HG03103 (cell line): ENCODE measurements around the gene PDLIM5.
"Not testable (repeated sequence)": the region's sequence is repeated elsewhere in the genome, so short reads cannot be mapped to it uniquely, and the experiment has no call there.

ENCODE experiments used
- ATAC-seq: cut with Tn5 transposase; IDR thresholded peaks from one replicate; pipeline ENCODE4 v1.9.1; 2021; ENCODE audit warnings: low read depth; ENCODE audit not compliant: unreplicated experiment

PDLIM5 gene

GRCh38 chr4:94550851-94551250 lies 99.1 kb downstream of the PDLIM5 start:
- ATAC-seq, result no peak

GRCh38 chr4:94551643-94552564 lies 100.2 kb downstream of the PDLIM5 start:
- no peak for ATAC-seq

DNA sequence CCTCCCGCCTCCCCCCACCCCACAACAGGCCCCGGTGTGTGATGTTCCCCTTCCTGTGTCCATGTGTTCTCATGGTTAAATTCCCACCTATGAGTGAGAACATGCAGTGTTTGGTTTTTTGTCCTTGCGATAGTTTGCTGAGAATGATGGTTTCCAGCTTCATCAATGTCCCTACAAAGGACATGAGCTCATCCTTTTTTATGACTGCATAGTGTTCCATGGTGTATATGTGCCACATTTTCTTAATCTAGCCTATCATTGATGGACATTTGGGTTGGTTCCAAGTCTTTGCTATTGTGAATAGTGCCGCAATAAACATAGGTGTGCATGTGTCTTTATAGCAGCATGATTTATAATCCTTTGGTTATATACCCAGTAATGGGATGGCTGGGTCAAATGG lies 104.3 kb downstream of the PDLIM5 start:
- ATAC-seq, result not testable (repeated sequence)

DNA sequence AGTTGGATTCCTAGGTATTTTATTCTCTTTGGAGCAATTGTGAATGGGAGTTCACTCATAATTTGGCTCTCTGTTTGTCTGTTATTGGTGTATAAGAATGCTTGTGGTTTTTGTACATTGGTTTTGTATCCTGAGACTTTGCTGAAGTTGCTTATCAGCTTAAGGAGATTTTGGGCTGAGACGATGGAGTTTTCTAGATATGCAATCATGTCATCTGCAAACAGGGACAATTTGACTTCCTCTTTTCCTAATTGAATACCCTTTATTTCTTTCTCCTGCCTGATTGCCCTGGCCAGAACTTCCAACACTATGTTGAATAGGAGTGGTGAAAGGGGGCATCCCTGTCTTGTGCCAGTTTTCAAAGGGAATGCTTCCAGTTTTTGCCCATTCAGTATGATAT lies 105.9 kb downstream of the PDLIM5 start:
- not testable (repeated sequence) for ATAC-seq

DNA sequence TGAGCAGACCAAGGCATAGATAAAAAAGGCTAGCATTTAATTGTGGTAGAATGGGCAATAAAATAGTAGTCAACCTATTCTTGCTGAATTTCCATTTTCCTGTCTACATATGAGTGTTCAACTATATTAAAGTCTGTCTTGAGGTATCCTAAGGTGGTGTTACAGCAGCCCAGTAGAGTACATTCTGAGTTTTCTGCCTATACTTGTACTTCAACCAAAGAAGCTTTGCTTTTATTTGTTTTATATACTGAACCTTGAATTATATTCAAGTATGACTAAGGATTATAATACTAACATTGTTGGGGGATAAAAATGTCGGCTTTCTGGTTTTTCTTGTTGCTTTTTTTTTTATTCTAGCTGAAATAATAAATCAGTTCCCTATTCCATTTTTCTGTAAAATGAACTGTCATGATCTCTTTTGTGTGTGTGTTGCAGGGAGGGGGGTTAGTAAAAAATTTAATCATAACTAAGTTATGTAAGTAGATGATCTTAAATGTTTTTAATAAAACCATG lies 106.7 kb downstream of the PDLIM5 start:
- ATAC-seq, result no peak

- no peak for ATAC-seq
These were observed 107.6 kb downstream of the PDLIM5 start for GRCh38 chr4:94559351-94559806.

DNA sequence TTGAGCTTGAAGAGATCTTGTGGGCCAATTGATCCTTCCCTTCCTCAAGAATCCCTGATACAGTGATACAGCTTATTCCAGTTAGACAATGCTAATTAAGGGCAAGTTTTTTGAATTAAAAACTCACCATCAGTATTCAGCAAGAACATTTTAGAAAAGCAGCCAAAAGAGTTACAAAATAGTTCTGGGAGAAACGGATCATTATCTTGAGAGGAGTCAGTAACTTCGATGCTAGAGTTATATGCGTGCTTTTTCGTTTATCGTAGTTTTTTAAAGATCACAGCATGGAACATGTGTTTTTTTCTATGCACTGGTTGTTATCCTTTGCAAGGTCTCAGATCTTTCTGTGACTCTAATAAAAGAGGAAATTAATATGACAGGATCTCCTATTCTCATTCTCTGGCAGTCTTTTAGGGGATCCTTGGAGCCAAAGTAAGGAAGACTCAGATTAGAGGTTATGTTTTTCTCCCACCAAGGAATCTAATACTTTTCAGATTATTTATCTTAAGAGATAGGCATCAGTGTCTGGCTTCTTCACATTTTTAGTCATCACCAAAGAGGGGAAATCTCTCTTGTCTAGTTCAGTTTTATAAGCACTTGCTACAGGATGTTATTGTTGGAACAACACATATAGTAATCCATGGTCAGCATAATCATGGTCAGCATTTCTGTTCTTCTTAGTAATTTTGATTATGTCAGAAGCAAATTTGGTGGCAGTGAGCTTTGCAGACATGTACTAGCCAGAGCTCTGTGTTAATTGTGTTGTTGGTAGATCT lies 109.7 kb downstream of the PDLIM5 start:
- ATAC-seq, result no peak

DNA sequence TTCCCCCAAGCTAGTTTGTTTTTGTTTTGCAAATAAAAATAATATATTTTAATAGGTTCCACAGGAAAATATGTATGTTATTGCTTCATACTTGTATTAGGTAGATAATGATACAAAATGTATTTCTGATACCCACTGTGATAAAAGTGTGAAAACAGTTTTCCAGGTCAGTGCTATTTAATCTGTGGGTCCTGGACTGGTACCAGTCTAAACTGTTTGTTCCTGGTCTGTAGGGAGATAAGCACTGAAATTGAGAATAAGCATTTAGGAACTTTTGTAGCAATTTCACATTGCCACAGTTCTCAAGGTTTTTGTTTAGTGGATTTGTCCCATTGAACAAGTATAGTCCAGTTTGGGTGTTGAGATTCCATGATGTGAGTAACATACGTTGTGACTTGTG lies 110.5 kb downstream of the PDLIM5 start:
- no peak for ATAC-seq

- ATAC-seq, result no peak
These were observed 112.5 kb downstream of the PDLIM5 start for GRCh38 chr4:94564252-94564651.

DNA sequence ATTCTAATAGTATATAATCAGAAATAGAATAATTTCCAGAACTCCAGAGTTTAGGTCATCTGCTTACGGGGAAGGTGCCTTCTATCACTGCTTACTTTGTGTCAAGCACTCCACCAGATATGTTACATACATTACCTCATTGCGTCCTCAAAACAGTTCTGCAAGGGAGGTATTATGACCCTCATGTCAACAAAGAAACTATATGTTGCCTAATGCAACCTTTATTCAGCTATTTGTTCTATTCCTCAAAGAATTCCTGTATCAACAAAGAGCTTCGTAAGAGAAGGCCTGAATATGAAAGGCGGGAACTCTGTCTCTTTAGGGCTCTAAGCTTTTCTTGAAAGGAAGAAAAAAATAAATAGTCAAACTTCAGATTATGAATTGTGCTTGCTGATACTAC lies 114.7 kb downstream of the PDLIM5 start:
- no peak for ATAC-seq

GRCh38 chr4:94567811-94568210 lies 116.1 kb downstream of the PDLIM5 start:
- ATAC-seq, result no peak

- ATAC-seq, result no peak
These were observed 118.8 kb downstream of the PDLIM5 start for GRCh38 chr4:94570558-94570957.

DNA sequence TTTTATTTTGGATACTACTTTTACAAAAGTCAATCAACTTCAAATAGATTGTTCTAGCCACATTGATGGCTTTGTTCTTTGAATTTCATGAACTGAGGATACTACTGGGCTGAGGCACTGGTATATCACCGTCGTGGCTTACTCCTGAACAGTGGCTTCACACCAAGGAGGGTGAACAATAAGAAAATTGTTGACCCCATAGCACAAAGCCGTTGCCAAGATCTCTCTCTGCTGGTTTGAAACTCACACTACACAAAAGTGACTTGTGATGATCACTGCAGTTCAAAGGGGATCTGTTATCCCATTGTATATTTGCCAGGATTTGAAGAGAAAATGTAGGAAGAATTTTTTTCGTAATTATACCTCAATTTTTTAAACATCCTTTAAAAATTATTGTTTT lies 119.6 kb downstream of the PDLIM5 start:
- ATAC-seq, result no peak

DNA sequence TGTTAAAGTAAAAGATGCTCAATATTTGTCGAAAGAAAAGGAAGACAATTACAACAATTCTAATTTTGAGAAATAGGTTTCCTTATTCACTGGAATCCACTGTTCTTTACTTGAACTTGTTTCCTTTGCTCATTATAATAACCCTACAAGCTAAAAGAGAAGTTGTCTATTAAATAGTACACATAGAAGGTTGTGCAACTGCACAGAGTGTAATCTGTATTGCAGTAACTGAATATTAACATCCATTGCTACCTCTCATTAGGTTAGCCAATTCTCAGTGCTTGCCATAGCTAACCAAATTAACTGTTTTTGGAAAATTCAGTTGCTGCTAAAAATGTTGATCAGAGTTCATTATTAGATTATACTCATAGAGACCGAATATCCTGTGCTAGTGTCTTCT lies 120.0 kb downstream of the PDLIM5 start:
- no peak for ATAC-seq

GRCh38 chr4:94574050-94574449 lies 122.3 kb downstream of the PDLIM5 start:
- no peak for ATAC-seq

GRCh38 chr4:94574616-94575015 lies 122.9 kb downstream of the PDLIM5 start:
- no peak for ATAC-seq

GRCh38 chr4:94575652-94576051 lies 123.9 kb downstream of the PDLIM5 start:
- ATAC-seq, result no peak

- no peak for ATAC-seq
These were observed 124.5 kb downstream of the PDLIM5 start for GRCh38 chr4:94576210-94576609.

DNA sequence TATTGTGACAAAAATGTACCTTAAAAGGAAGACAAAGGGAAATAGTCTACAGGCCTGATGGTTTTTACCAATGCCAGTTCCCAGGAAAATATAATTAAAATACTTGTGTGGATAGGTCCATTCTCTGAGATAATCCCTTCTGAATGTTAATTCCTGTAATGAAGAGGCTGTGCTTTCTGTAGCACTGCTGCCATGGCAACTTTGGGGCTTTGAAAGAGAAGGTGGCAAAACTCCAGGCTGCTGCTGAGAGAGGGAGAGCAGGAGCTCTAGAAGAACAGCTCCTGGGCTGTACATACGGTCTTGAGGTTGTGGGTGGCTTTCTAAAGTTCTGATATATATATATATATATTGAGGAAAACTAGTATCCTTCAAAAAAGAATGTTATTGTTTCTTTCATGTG lies 125.4 kb downstream of the PDLIM5 start:
- ATAC-seq, result no peak

DNA sequence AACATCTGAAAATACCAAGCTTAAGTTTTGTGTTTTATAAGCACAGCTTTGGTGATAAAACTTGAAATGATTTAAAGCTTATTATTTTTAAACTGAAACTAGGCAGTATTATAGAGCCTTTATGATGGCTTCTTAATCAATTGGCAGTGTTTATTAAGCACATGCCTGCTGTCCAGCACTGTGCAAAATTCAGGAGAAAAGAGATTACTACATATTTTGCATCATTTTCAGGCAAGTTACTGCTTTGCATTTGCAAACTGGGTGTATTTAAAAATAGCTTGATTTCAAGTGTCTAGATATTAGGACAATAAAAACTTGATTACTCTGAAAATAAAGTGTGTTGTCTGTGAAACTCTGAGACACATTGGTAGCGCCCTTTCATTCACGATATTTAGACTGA lies 126.5 kb downstream of the PDLIM5 start:
- ATAC-seq, result no peak

GRCh38 chr4:94581766-94582165 lies 130.0 kb downstream of the PDLIM5 start:
- no peak for ATAC-seq
